HepG2 (cell line): ENCODE measurements around the gene AGAP6. TPM values are rescaled to one million over a fixed set of nuclear protein-coding genes. Genes with fewer than 3 reads are reported as not detected.
"Not testable (repeated sequence)": the region's sequence is repeated elsewhere in the genome, so short reads cannot be mapped to it uniquely, and the experiment has no call there.

Source experiments
- ATAC-seq: fragments of 200-7000 bp; cut with Tn5 transposase; 3 replicates; pipeline ENCODE4 v1.9.1; 2020; ENCODE audit warnings: mild to moderate bottlenecking, moderate library complexity
- BruUV-seq: library from RNA; stranded (reverse); fragments of 400-500 nt; replicated peaks from 2 replicates; lab custom pipeline; 2021; lab: Mats Ljungman, UMichigan
- CTCF ChIA-PET: fragments of 300-600 bp; formaldehyde crosslinking; extraction: SDS; loops from one replicate; lab custom pipeline; 2021; ENCODE audit warnings: low total read pairs, inconsistent platforms, low intra/inter-chr PET ratio; lab: Yijun Ruan, JAX
- POLR2A ChIA-PET: fragments of 350-600 bp; sonication (Branson Sonifier 250); formaldehyde crosslinking; loops from one replicate; lab custom pipeline; 2020; ENCODE audit warnings: antibody characterized with exemption, inconsistent platforms; lab: Yijun Ruan, JAX
- DNase-seq: peaks from one replicate; pipeline ENCODE4 v3.0.0-alpha.2; 2015; ENCODE audit warnings: low spot score
- FAIRE-seq: peaks from 3 replicates; lab custom pipeline; 2011; peaks lifted over from hg19 to GRCh38; lab: Jason Lieb, UNC
- H2AFZ ChIP-seq: one replicate; pipeline ENCODE4 v1.6.1; 2011; ENCODE audit warnings: low read length, inconsistent platforms
- H3K27ac ChIP-seq: fragments of 300-600 bp; 3 replicates; pipeline ENCODE4 v1.8.0; 2011; ENCODE audit warnings: mixed run types, mild to moderate bottlenecking, mixed read lengths, low read length, inconsistent platforms; ENCODE audit not compliant: insufficient read depth; ENCODE audit errors: extremely low read length
- H3K27me3 ChIP-seq, 2 experiments: fragments of 200-600 bp in 1 of 2; 2 replicates in 1 of 2; 3 replicates in 1 of 2; pipeline versions ENCODE4 v1.6.0 to v1.8.0; 2011; ENCODE audit warnings: low read length in 2 of 2, mild to moderate bottlenecking in 2 of 2, moderate library complexity in 2 of 2, inconsistent platforms in 1 of 2; ENCODE audit not compliant: insufficient read depth in 2 of 2, control insufficient read depth in 1 of 2
- H3K36me3 ChIP-seq, 2 experiments: fragments of 200-600 bp in 1 of 2; replicated peaks in 1 of 2; 2 replicates in 1 of 2; 3 replicates in 1 of 2; pipeline versions ENCODE4 v1.5.1 to v1.8.0; 2011; ENCODE audit warnings: low read length in 2 of 2, inconsistent platforms in 1 of 2; ENCODE audit not compliant: insufficient read depth in 2 of 2, control insufficient read depth in 1 of 2
- H3K4me1 ChIP-seq: 2 replicates; pipeline ENCODE4 v1.5.1; 2012; ENCODE audit warnings: low read length, inconsistent platforms; ENCODE audit not compliant: insufficient read depth
- H3K4me2 ChIP-seq: 2 replicates; pipeline ENCODE4 v1.6.0; 2011; ENCODE audit warnings: low read depth, low read length, inconsistent platforms
- H3K4me3 ChIP-seq, 3 experiments: fragments of 200-600 bp in 1 of 3; sonication (generic), shearing (Covaris generic) in 1 of 3; replicated peaks in 1 of 3; 2 replicates each; pipeline ENCODE4 v1.5.1; 2011 to 2016; ENCODE audit warnings: low read length in 3 of 3, inconsistent platforms in 2 of 3, low read depth in 2 of 3, mild to moderate bottlenecking in 2 of 3, control low read depth in 1 of 3, mixed read lengths in 1 of 3; ENCODE audit not compliant: insufficient read depth in 1 of 3
- H3K79me2 ChIP-seq: one replicate; pipeline ENCODE4 v1.6.1; 2011; ENCODE audit warnings: low read length, inconsistent platforms; ENCODE audit not compliant: insufficient read depth
- H3K9ac ChIP-seq: 2 replicates; pipeline ENCODE4 v1.6.0; 2011; ENCODE audit warnings: mild to moderate bottlenecking, low read depth, low read length, inconsistent platforms; ENCODE audit not compliant: insufficient read depth
- H3K9me3 ChIP-seq: 2 replicates; pipeline ENCODE4 v1.5.1; 2012; ENCODE audit warnings: mild to moderate bottlenecking, low read length
- H4K20me1 ChIP-seq: 2 replicates; pipeline ENCODE4 v1.6.0; 2011; ENCODE audit warnings: inconsistent platforms, mild to moderate bottlenecking, low read length, moderate library complexity; ENCODE audit not compliant: insufficient read depth
- ZNF629 ChIP-seq: sonication (generic); formaldehyde crosslinking; conservative IDR thresholded peaks from 2 replicates; pipeline ENCODE4 v1.5.0; 2020; ENCODE audit warnings: missing genetic modification reagents
- WGBS: methylation state at CpG from one replicate; pipeline ENCODE4 v1.1.6; 2017; ENCODE audit warnings: low lambda C conversion rate; 5-methylcytosine and 5-hydroxymethylcytosine counted together
- in situ Hi-C: cut with HindIII; loops from 2 replicates; pipeline ENCODE4 v1.10.0; 2017; ENCODE audit warnings: low pct_unique_long_range_greater_than_20kb; ENCODE audit not compliant: extremely low pct_ligation_motif_present
- intact Hi-C: fragments of 100-400 bp; cut with micrococcal nuclease; formaldehyde crosslinking; loops from one replicate; pipeline ENCODE4 v1.10.0; 2022; ENCODE audit not compliant: unreplicated experiment
- polyA plus RNA-seq, 8 experiments: library from polyadenylated mRNA; depleted of rRNA in 3 of 8; stranded (reverse) in 7 of 8; unstranded in 1 of 8; fragments of >200 nt; fragmentation: Illumina TruSeq in 4 of 8; extraction: Trizol in 4 of 8; gene quantifications; 2 replicates each; pipeline versions ENCODE4 v1.2.1 to v1.2.3, GENCODE V29; 2011 to 2016; ENCODE audit warnings: low read depth in 4 of 8, missing spikeins in 1 of 8, mixed read lengths in 1 of 8; ENCODE audit not compliant: insufficient read depth in 1 of 8
- total RNA-seq, 5 experiments: library from RNA; depleted of rRNA; stranded (reverse); fragments of >200 nt; fragmentation: Illumina TruSeq; extraction: Trizol; gene quantifications; 2 replicates each; pipeline ENCODE4 v1.2.3, GENCODE V29; 2016; ENCODE audit warnings: low read depth in 1 of 5

Gene AGAP6
- total and polyA plus RNA-seq, 2 of the 13 experiments (the other 11 are each of a cell fraction or from before 2014, with no cell fraction given): 7.7 to 19.5 TPM

- H2AFZ ChIP-seq, H3K36me3 ChIP-seq, intact Hi-C loops, H3K4me3 ChIP-seq, H3K79me2 ChIP-seq, ATAC-seq, H3K27me3 ChIP-seq, H3K9me3 ChIP-seq, H3K27ac ChIP-seq, CTCF ChIA-PET, DNase-seq, FAIRE-seq, H4K20me1 ChIP-seq, POLR2A ChIA-PET, in situ Hi-C loops, H3K4me1 ChIP-seq, H3K4me2 ChIP-seq, BruUV-seq, H3K9ac ChIP-seq: not testable (repeated sequence)
- peak; percentile 77 for TF ChIP-seq ZNF629 (CRISPR knock-in tag)
- no CpG with 5 or more reads among the region's 3 CpGs for WGBS
Measured at GRCh38 chr10:50019279-50019678, 31.1 kb downstream of the AGAP6 start.

GRCh38 chr10:50020451-50021024 lies 32.3 kb downstream of the AGAP6 start:
- WGBS: 42% methylated on average over 2 of the region's 13 CpGs
- H3K27ac ChIP-seq, BruUV-seq, H3K4me3 ChIP-seq, H2AFZ ChIP-seq, H3K9me3 ChIP-seq, POLR2A ChIA-PET, DNase-seq, H3K27me3 ChIP-seq, CTCF ChIA-PET, FAIRE-seq, H3K9ac ChIP-seq, intact Hi-C loops, H3K36me3 ChIP-seq, H4K20me1 ChIP-seq, H3K4me1 ChIP-seq, H3K79me2 ChIP-seq, in situ Hi-C loops, ATAC-seq, H3K4me2 ChIP-seq: not testable (repeated sequence)
